ENCODE results near the gene MASP1. TPM values are rescaled to one million over a fixed set of nuclear protein-coding genes. Genes with fewer than 3 reads are reported as not detected.

The MASP1 gene
- polyA plus RNA-seq, 2 of the 4 experiments (the other 2 are of a cell fraction): 0.18 TPM; not detected in 1

- FAIRE-seq (no peak), DNase-seq (ENCODE audit: low read depth in 1 of 2, low spot score in 1 of 2) (no peak), ATAC-seq (no peak)
- POLR2A ChIA-PET: no interaction called here
- WGBS (ENCODE audit: missing lambda C conversion rate): 56% methylated on average over 6 of the region's 6 CpGs
- Histone ChIP-seq H3K4me3 (no peak overlapping the region), H3K4me2 (no peak overlapping the region), H3K4me1 (no peaks in the 10 kb centered on the region), H3K9me3 (peaks cover 12% of the 10 kb centered on the region; the same call in 2 of the 3 replicates), H3K27ac (no peak overlapping the region)
- CTCF ChIA-PET: interaction anchor here (0.7 to 1.5 kb wide), 4 partner anchors 8 to 19 kb away, joined by 3 to 4 read pairs (median 4); no protein-coding TSS in a partner anchor
- TF ChIP-seq POLR2AphosphoS2 (conservative IDR thresholded peaks at IDR 0.05; ENCODE audit: low read length) (no peak), NFE2L2 (conservative IDR thresholded peaks at IDR 0.05; ENCODE audit: low read length) (no peak), TP53 (CRISPR knock-in tag; IDR thresholded peaks at IDR 0.05) (no peak), ZFP36 (IDR thresholded peaks at IDR 0.05; ENCODE audit: borderline replicate concordance, partially characterized antibody) (no peak), KDM5A (IDR thresholded peaks at IDR 0.05) (no peak), RAD21 (conservative IDR thresholded peaks at IDR 0.05 in 1 of 2, IDR thresholded peaks at IDR 0.05 in 1 of 2) (no peak), JUNB (IDR thresholded peaks at IDR 0.05) (no peak), PHF8 (IDR thresholded peaks at IDR 0.05; ENCODE audit: borderline replicate concordance, low read depth) (no peak), HOXB13 (CRISPR knock-in tag; IDR thresholded peaks at IDR 0.05; ENCODE audit: low read depth) (no peak), CEBPB (IDR thresholded peaks at IDR 0.05) (no peak), CTCF (IDR thresholded peaks at IDR 0.05) (no peak), USF2 (IDR thresholded peaks at IDR 0.05) (no peak), ELK1 (IDR thresholded peaks at IDR 0.05; ENCODE audit: low read depth, low read length) (no peak)
Observed at GRCh38 chr3:187210545-187211327, 80.8 kb downstream of the MASP1 start.

- no peaks in the 10 kb centered on the region for H3K4me1 ChIP-seq
- no peak for DNase-seq (ENCODE audit: low read depth in 1 of 2, low spot score in 1 of 2)
- peaks cover 12% of the 10 kb centered on the region; the same call in 2 of the 3 replicates for H3K9me3 ChIP-seq
- WGBS (ENCODE audit: missing lambda C conversion rate): 47% methylated on average over 1 of the region's 1 CpG
- H3K27ac ChIP-seq: no peak overlapping the region
- H3K4me2 ChIP-seq: no peak overlapping the region
- FAIRE-seq: no peak
- ATAC-seq: no peak
- TF ChIP-seq ZNF302 (CRISPR knock-in tag; IDR thresholded peaks at IDR 0.05): no peak
- no peak for TF ChIP-seq FOSL2 (IDR thresholded peaks at IDR 0.05)
- TF ChIP-seq FOSL2 (CRISPR knock-in tag; IDR thresholded peaks at IDR 0.05): no peak
- no peak for TF ChIP-seq REST (IDR thresholded peaks at IDR 0.05)
- no peak for TF ChIP-seq HDAC2 (IDR thresholded peaks at IDR 0.05)
- no peak for TF ChIP-seq USF2 (IDR thresholded peaks at IDR 0.05)
- no peak for TF ChIP-seq ZC3H11A (IDR thresholded peaks at IDR 0.05)
- no peak for TF ChIP-seq JUN (IDR thresholded peaks at IDR 0.05)
- TF ChIP-seq E2F6 (IDR thresholded peaks at IDR 0.05; ENCODE audit: borderline replicate concordance, low read depth): no peak
- TF ChIP-seq HEYL (CRISPR knock-in tag; IDR thresholded peaks at IDR 0.05): no peak
- TF ChIP-seq RFX5 (IDR thresholded peaks at IDR 0.05): no peak
- TF ChIP-seq EHMT2 (IDR thresholded peaks at IDR 0.05; ENCODE audit: low read depth): no peak
- TF ChIP-seq NFE2L2 (conservative IDR thresholded peaks at IDR 0.05; ENCODE audit: low read length): no peak
- no peak for TF ChIP-seq ESRRA (IDR thresholded peaks at IDR 0.05; ENCODE audit: borderline replicate concordance, low read length)
- ChIA-PET CTCF (interaction anchor here (1.0 to 1.5 kb wide), 2 partner anchors 8 to 10 kb away, joined by 4 read pairs; no protein-coding TSS in a partner anchor), POLR2A (no interaction called here)
- H3K4me3 ChIP-seq: no peak overlapping the region
Observed at GRCh38 chr3:187210091-187210490, 81.4 kb downstream of the MASP1 start.
